Raji (cell line): ENCODE data around the gene MIGA2.

Experiments used
- POLR2A ChIP-seq: IDR thresholded peaks from 2 replicates; pipeline ENCODE4 v1.6.1; 2011; ENCODE audit warnings: low read depth, low read length, control low read depth; ENCODE audit not compliant: insufficient read depth

The MIGA2 gene

GRCh38 chr9:129036241-129036922 is at the start of gene MIGA2:
MIGA2 (plus strand) TSS chr9:129036626; CDS start chr9:129040595, 3,969 bp downstream.
- TF ChIP-seq POLR2A: peak; percentile 85

- TF ChIP-seq POLR2A: no peak
Measured at GRCh38 chr9:128986671-128987070, 49.8 kb upstream of the MIGA2 start.

- TF ChIP-seq POLR2A: no peak
Measured at GRCh38 chr9:128987805-128988204, 48.6 kb upstream of the MIGA2 start.

- TF ChIP-seq POLR2A: no peak
Measured at GRCh38 chr9:128992995-128993394, 43.4 kb upstream of the MIGA2 start.

GRCh38 chr9:128995791-128996190 is 40.6 kb upstream of the MIGA2 start:
- no peak for TF ChIP-seq POLR2A

GRCh38 chr9:128998462-128998861 is 38.0 kb upstream of the MIGA2 start:
- TF ChIP-seq POLR2A: no peak

GRCh38 chr9:128999581-129000206 is 36.7 kb upstream of the MIGA2 start:
- TF ChIP-seq POLR2A: no peak

- TF ChIP-seq POLR2A: no peak
Measured at GRCh38 chr9:129001504-129002325, 34.7 kb upstream of the MIGA2 start.

GRCh38 chr9:129002992-129003391 is 33.4 kb upstream of the MIGA2 start:
- no peak for TF ChIP-seq POLR2A

GRCh38 chr9:129005336-129005997 is 31.0 kb upstream of the MIGA2 start:
- no peak for TF ChIP-seq POLR2A

- TF ChIP-seq POLR2A: no peak
Measured at GRCh38 chr9:129006328-129007034, 29.9 kb upstream of the MIGA2 start.

- no peak for TF ChIP-seq POLR2A
Measured at GRCh38 chr9:129007035-129007765, 29.2 kb upstream of the MIGA2 start.

- no peak for TF ChIP-seq POLR2A
Measured at GRCh38 chr9:129007766-129008468, 28.5 kb upstream of the MIGA2 start.

GRCh38 chr9:129008469-129008965 is 27.9 kb upstream of the MIGA2 start:
- no peak for TF ChIP-seq POLR2A
